Spinal cord (tissue), 10 donors: ENCODE data around the gene STARD3. TPM values are rescaled to one million over a fixed set of nuclear protein-coding genes. Genes with fewer than 3 reads are reported as not detected.
"Not testable (repeated sequence)": the region's sequence is repeated elsewhere in the genome, so short reads cannot be mapped to it uniquely, and the experiment has no call there.

Source experiments
- DNase-seq, 6 donors: peaks; one replicate each; pipeline versions ENCODE4 v3.0.0 to v3.0.0-alpha.2; 2013 to 2015; ENCODE audit warnings: low spot score in 6 of 6, low read depth in 4 of 6
- H3K27ac ChIP-seq: one replicate; pipeline ENCODE4 v1.5.1; 2013; ENCODE audit warnings: low read depth, low read length, control low read depth
- H3K27me3 ChIP-seq: one replicate; pipeline ENCODE4 v1.6.1; 2013; ENCODE audit warnings: low read length; ENCODE audit not compliant: control insufficient read depth, insufficient read depth
- H3K36me3 ChIP-seq: one replicate; pipeline ENCODE4 v1.6.1; 2013; ENCODE audit warnings: low read length; ENCODE audit not compliant: control insufficient read depth, insufficient read depth
- H3K4me1 ChIP-seq: one replicate; pipeline ENCODE4 v1.6.1; 2013; ENCODE audit warnings: low read length; ENCODE audit not compliant: control insufficient read depth, insufficient read depth
- H3K4me3 ChIP-seq: one replicate; pipeline ENCODE4 v1.5.1; 2013; ENCODE audit warnings: low read depth, low read length, control low read depth
- H3K9me3 ChIP-seq: one replicate; pipeline ENCODE4 v1.6.1; 2013; ENCODE audit warnings: low read length; ENCODE audit not compliant: control insufficient read depth, insufficient read depth
- WGBS: methylation state at CpG from one replicate; pipeline ENCODE4 v1.1.5; 2013; ENCODE audit warnings: missing lambda C conversion rate; ENCODE audit not compliant: insufficient coverage; 5-methylcytosine and 5-hydroxymethylcytosine counted together
- polyA plus RNA-seq, 2 donors: library from polyadenylated mRNA; unstranded; fragments of 120-200 nt; gene quantifications; one replicate each; pipeline ENCODE4 v1.2.1, GENCODE V29; 2013; ENCODE audit not compliant: insufficient read length in 2 of 2
- total RNA-seq, 2 donors: library from RNA; depleted of rRNA in 1 of 2; stranded (reverse); fragments of 120-200 nt in 1 of 2; fragments of >200 nt in 1 of 2; gene quantifications; one replicate each; pipeline versions ENCODE4 v1.2.3 to v1.2.4, GENCODE V29; 2013 to 2014
- donor health status: healthy.

The STARD3 gene
- total and polyA plus RNA-seq, 4 donors = 17.2 to 76.8 (median 49.4) TPM

- Histone ChIP-seq H3K4me3 (no peak overlapping the region), H3K9me3 (no peaks in the 10 kb centered on the region), H3K4me1 (peaks cover 45% of the 10 kb centered on the region), H3K36me3 (peaks cover 47% of the 10 kb centered on the region), H3K27ac (peak overlapping the region; percentile 80), H3K27me3 (no peaks in the 10 kb centered on the region)
- DNase-seq = peak in 1 of 6 donors; percentile 27
- 78% methylated on average over 5 of the region's 8 CpGs for WGBS
These were observed 69.4 kb downstream of the STARD3 start for GRCh38 chr17:39706383-39706782.

GRCh38 chr17:39706921-39707337 lies 70.0 kb downstream of the STARD3 start:
- H3K27ac ChIP-seq = no peak overlapping the region
- DNase-seq = no peak
- WGBS = 81% methylated on average over 7 of the region's 7 CpGs
- H3K36me3 ChIP-seq = peaks cover 49% of the 10 kb centered on the region
- H3K9me3 ChIP-seq = no peaks in the 10 kb centered on the region
- peaks cover 40% of the 10 kb centered on the region for H3K4me1 ChIP-seq
- H3K27me3 ChIP-seq = no peaks in the 10 kb centered on the region
- H3K4me3 ChIP-seq = no peak overlapping the region

GRCh38 chr17:39709319-39709997 lies 72.5 kb downstream of the STARD3 start:
- Histone ChIP-seq H3K27me3 (no peaks in the 10 kb centered on the region), H3K36me3 (peaks cover 51% of the 10 kb centered on the region), H3K9me3 (no peaks in the 10 kb centered on the region), H3K27ac (no peak overlapping the region), H3K4me3 (no peak overlapping the region), H3K4me1 (peaks cover 27% of the 10 kb centered on the region)
- no peak for DNase-seq
- 91% methylated on average over 14 of the region's 14 CpGs for WGBS

GRCh38 chr17:39709998-39710964 lies 73.3 kb downstream of the STARD3 start:
- Histone ChIP-seq H3K36me3 (peaks cover 52% of the 10 kb centered on the region), H3K27ac (no peak overlapping the region), H3K9me3 (no peaks in the 10 kb centered on the region), H3K27me3 (no peaks in the 10 kb centered on the region), H3K4me1 (peaks cover 19% of the 10 kb centered on the region), H3K4me3 (no peak overlapping the region)
- DNase-seq = no peak
- 93% methylated on average over 19 of the region's 20 CpGs for WGBS

GRCh38 chr17:39711071-39711470 lies 74.1 kb downstream of the STARD3 start:
- H3K36me3 ChIP-seq = peaks cover 54% of the 10 kb centered on the region
- not testable (repeated sequence) for DNase-seq, H3K27ac ChIP-seq, H3K9me3 ChIP-seq, H3K27me3 ChIP-seq, H3K4me3 ChIP-seq
- H3K4me1 ChIP-seq = peaks cover 12% of the 10 kb centered on the region
- 93% methylated on average over 10 of the region's 11 CpGs for WGBS

- H3K4me3 ChIP-seq = no peak overlapping the region
- peaks cover 60% of the 10 kb centered on the region for H3K36me3 ChIP-seq
- 93% methylated on average over 9 of the region's 10 CpGs for WGBS
- H3K9me3 ChIP-seq = no peaks in the 10 kb centered on the region
- no peak overlapping the region for H3K27ac ChIP-seq
- H3K27me3 ChIP-seq = no peaks in the 10 kb centered on the region
- DNase-seq = no peak
- peaks cover 4% of the 10 kb centered on the region for H3K4me1 ChIP-seq
These were observed 74.9 kb downstream of the STARD3 start for GRCh38 chr17:39711851-39712250.

Other genes starting within 250 kb of the STARD3 start
- 10 to 100 TPM; 18.7 to 26.1 TPM for gene FBXL20, start 235.5 kb upstream of the STARD3 start, total RNA-seq
- gene FBXL20, start 235.5 kb upstream of the STARD3 start, polyA plus RNA-seq = 10 to 100 TPM; 16.1 to 19.4 TPM
- 10 to 100 TPM; 29.0 to 29.7 TPM for gene MED1, start 185.9 kb upstream of the STARD3 start, total RNA-seq
- 10 to 100 TPM; 30.1 to 36.5 TPM for gene MED1, start 185.9 kb upstream of the STARD3 start, polyA plus RNA-seq
- 10 to 100 TPM; 23.9 to 44.3 TPM for gene CDK12, start 175.7 kb upstream of the STARD3 start, total RNA-seq
- gene CDK12, start 175.7 kb upstream of the STARD3 start, polyA plus RNA-seq = 10 to 100 TPM; 32.3 to 33.9 TPM
- 1 to 10 TPM; 1.6 to 2.5 TPM for gene NEUROD2, start 29.2 kb upstream of the STARD3 start, total RNA-seq
- gene NEUROD2, start 29.2 kb upstream of the STARD3 start, polyA plus RNA-seq = 10 to 100 TPM; 10.8 to 14.1 TPM
- 100 to 1,000 TPM in 1 of 2 donors, 10 to 100 TPM in 1; 16.5 to 329 TPM for gene PPP1R1B, start 10.2 kb upstream of the STARD3 start, total RNA-seq
- 10 to 100 TPM; 20.2 to 75.9 TPM for gene PPP1R1B, start 10.2 kb upstream of the STARD3 start, polyA plus RNA-seq
- 1 to 10 TPM in 1 of 2 donors, under 1 TPM in 1; 0.30 to 1.6 TPM for gene TCAP, start 28.2 kb downstream of the STARD3 start, total RNA-seq
- gene TCAP, start 28.2 kb downstream of the STARD3 start, polyA plus RNA-seq = 1 to 10 TPM; 5.0 to 6.0 TPM
- 1 to 10 TPM in 1 of 2 donors, under 1 TPM in 1; 0.99 to 6.1 TPM for gene PNMT, start 31.3 kb downstream of the STARD3 start, total RNA-seq
- gene PNMT, start 31.3 kb downstream of the STARD3 start, polyA plus RNA-seq = 1 to 10 TPM; 5.8 to 6.2 TPM
- 10 to 100 TPM in 1 of 2 donors, 1 to 10 TPM in 1; 9.7 to 30.0 TPM for gene PGAP3, start 50.9 kb downstream of the STARD3 start, total RNA-seq
- 10 to 100 TPM; 21.9 to 30.4 TPM for gene PGAP3, start 50.9 kb downstream of the STARD3 start, polyA plus RNA-seq
- gene ERBB2, start 62.9 kb downstream of the STARD3 start, total RNA-seq = 10 to 100 TPM; 32.8 to 92.5 TPM
- gene ERBB2, start 62.9 kb downstream of the STARD3 start, polyA plus RNA-seq = 10 to 100 TPM; 40.7 to 57.3 TPM
- gene MIEN1, start 93.4 kb downstream of the STARD3 start, total RNA-seq = 10 to 100 TPM; 14.5 to 49.5 TPM
- gene MIEN1, start 93.4 kb downstream of the STARD3 start, polyA plus RNA-seq = 10 to 100 TPM; 71.5 to 71.7 TPM
- gene GRB7, start 100.8 kb downstream of the STARD3 start, total RNA-seq = 1 to 10 TPM in 1 of 2 donors, not detected in 1; 2.6 TPM
- under 1 TPM; 0.43 to 0.54 TPM for gene GRB7, start 100.8 kb downstream of the STARD3 start, polyA plus RNA-seq
- under 1 TPM; 0.17 to 0.30 TPM for gene IKZF3, start 227.2 kb downstream of the STARD3 start, total RNA-seq
- under 1 TPM; 0.08 to 0.20 TPM for gene IKZF3, start 227.2 kb downstream of the STARD3 start, polyA plus RNA-seq
- not detected for gene ZPBP2, start 231.1 kb downstream of the STARD3 start, total RNA-seq
- gene ZPBP2, start 231.1 kb downstream of the STARD3 start, polyA plus RNA-seq = not detected